Stimulated activated CD8-positive, alpha-beta memory T cell treated with anti-CD3 and anti-CD28 coated beads, Interleukin-4, amount 100 ng/mL, for 1 hour (primary cell): Measurements from ENCODE around the gene ATG9B.
A peak's percentile ranks its signal among the peaks of the same experiment; 100 is the strongest.
"Not testable (repeated sequence)": the region's sequence is repeated elsewhere in the genome, so short reads cannot be mapped to it uniquely, and the experiment has no call there.

ENCODE experiments used
- DNase-seq, 2 donors: peaks; one replicate each; pipeline ENCODE4 v3.0.0-alpha.2; 2020; ENCODE audit warnings: low read depth in 2 of 2, low spot score in 1 of 2

ATG9B gene

GRCh38 chr7:151059367-151060112 lies 35.2 kb upstream of the ATG9B start, which contains the start of gene SLC4A2:
Gene SLC4A2 (plus strand): TSS chr7:151059589. CDS start chr7:151061988, 2,399 bp downstream.
- DNase-seq = no peak

GRCh38 chr7:151058781-151059366 lies 34.6 kb upstream of the ATG9B start:
- DNase-seq = no peak

- peak; percentile 89 to 94 for DNase-seq
Observed at GRCh38 chr7:151057989-151058780, 33.9 kb upstream of the ATG9B start.

- DNase-seq = no peak
Observed at GRCh38 chr7:151057506-151057988, 33.3 kb upstream of the ATG9B start, which contains the start of gene CDK5. Gene CDK5 (minus strand): TSS chr7:151057897. CDS start chr7:151057848, 49 bp downstream.

- DNase-seq = no peak
Observed at GRCh38 chr7:151056666-151057505, 32.6 kb upstream of the ATG9B start.

GRCh38 chr7:151056283-151056665 lies 32.0 kb upstream of the ATG9B start:
- DNase-seq = no peak

GRCh38 chr7:151053751-151054150 lies 29.5 kb upstream of the ATG9B start:
- DNase-seq = no peak

- DNase-seq = no peak
Observed at GRCh38 chr7:151053096-151053495, 28.8 kb upstream of the ATG9B start.

GRCh38 chr7:151051108-151051507 lies 26.8 kb upstream of the ATG9B start:
- DNase-seq = no peak

- DNase-seq = no peak
Observed at GRCh38 chr7:151048911-151049463, 24.7 kb upstream of the ATG9B start.

- no peak for DNase-seq
Observed at GRCh38 chr7:151047976-151048815, 23.9 kb upstream of the ATG9B start, which contains the start of gene ASIC3. Gene ASIC3 (plus strand): TSS chr7:151048531. CDS start chr7:151048886, 355 bp downstream.

GRCh38 chr7:151046603-151047573 lies 22.6 kb upstream of the ATG9B start:
- DNase-seq = no peak

- no peak for DNase-seq
Observed at GRCh38 chr7:151045967-151046366, 21.7 kb upstream of the ATG9B start.

- no peak for DNase-seq
Observed at GRCh38 chr7:151045262-151045661, 21.0 kb upstream of the ATG9B start.

GRCh38 chr7:151043959-151044358 lies 19.7 kb upstream of the ATG9B start:
- no peak for DNase-seq

GRCh38 chr7:151043449-151043848 lies 19.2 kb upstream of the ATG9B start:
- DNase-seq = not testable (repeated sequence)

GRCh38 chr7:151040616-151041375 lies 16.5 kb upstream of the ATG9B start:
- no peak for DNase-seq
